H9 (cell line): ENCODE data around the gene TMC4. TPM values are rescaled to one million over a fixed set of nuclear protein-coding genes. Genes with fewer than 3 reads are reported as not detected.
A peak's percentile ranks its signal among the peaks of the same experiment; 100 is the strongest.

Source experiments
- DNase-seq: peaks from one replicate; pipeline ENCODE4 v3.0.0-alpha.2; 2017
- H2AFZ ChIP-seq: one replicate; pipeline ENCODE4 v1.6.1; 2013; ENCODE audit warnings: mild to moderate bottlenecking, low read length, control low read depth, moderate library complexity
- H2AK5ac ChIP-seq: 2 replicates; pipeline ENCODE4 v1.6.1; 2013; ENCODE audit warnings: low read length, control low read depth, mixed read lengths; ENCODE audit not compliant: insufficient read length
- H2BK120ac ChIP-seq: one replicate; pipeline ENCODE4 v1.6.1; 2013; ENCODE audit warnings: low read depth, mild to moderate bottlenecking, low read length, control low read depth, inconsistent platforms; ENCODE audit not compliant: poor library complexity, severe bottlenecking
- H2BK12ac ChIP-seq: 2 replicates; pipeline ENCODE4 v1.6.1; 2013; ENCODE audit warnings: low read length, control low read depth, mixed read lengths, low read depth; ENCODE audit not compliant: insufficient read length
- H2BK15ac ChIP-seq: 2 replicates; pipeline ENCODE4 v1.6.1; 2013; ENCODE audit warnings: low read depth, low read length, control low read depth
- H2BK20ac ChIP-seq: one replicate; pipeline ENCODE4 v1.6.1; 2013; ENCODE audit warnings: low read depth, mild to moderate bottlenecking, low read length, control low read depth, inconsistent platforms; ENCODE audit not compliant: poor library complexity, severe bottlenecking
- H2BK5ac ChIP-seq: 2 replicates; pipeline ENCODE4 v1.6.1; 2013; ENCODE audit warnings: low read length, control low read depth, mixed read lengths; ENCODE audit not compliant: insufficient read length
- H3K14ac ChIP-seq: 2 replicates; pipeline ENCODE4 v1.6.1; 2013; ENCODE audit warnings: low read length, control low read depth; ENCODE audit not compliant: insufficient read depth
- H3K18ac ChIP-seq: 2 replicates; pipeline ENCODE4 v1.6.1; 2013; ENCODE audit warnings: low read depth, mild to moderate bottlenecking, mixed read lengths, low read length, control low read depth; ENCODE audit not compliant: insufficient read length
- H3K23ac ChIP-seq: 2 replicates; pipeline ENCODE4 v1.6.1; 2013; ENCODE audit warnings: low read length, control low read depth, mixed read lengths, low read depth; ENCODE audit not compliant: insufficient read length
- H3K23me2 ChIP-seq: 2 replicates; pipeline ENCODE4 v1.6.1; 2013; ENCODE audit warnings: low read depth, mild to moderate bottlenecking, mixed read lengths, low read length, control low read depth; ENCODE audit not compliant: insufficient read length, poor library complexity, severe bottlenecking
- H3K27ac ChIP-seq: 2 replicates; pipeline ENCODE4 v1.5.1; 2013; ENCODE audit warnings: low read length, control low read depth, mixed read lengths, low read depth; ENCODE audit not compliant: insufficient read length
- H3K27me3 ChIP-seq: 2 replicates; pipeline ENCODE4 v1.6.1; 2013; ENCODE audit warnings: low read length, control low read depth, inconsistent platforms; ENCODE audit not compliant: insufficient read depth
- H3K4ac ChIP-seq: 2 replicates; pipeline ENCODE4 v1.6.1; 2013; ENCODE audit warnings: low read depth, mild to moderate bottlenecking, control low read depth, inconsistent platforms, low read length, moderate library complexity
- H3K4me1 ChIP-seq: 2 replicates; pipeline ENCODE4 v1.6.1; 2013; ENCODE audit warnings: low read length, control low read depth, inconsistent platforms; ENCODE audit not compliant: insufficient read depth
- H3K4me2 ChIP-seq: 2 replicates; pipeline ENCODE4 v1.6.1; 2013; ENCODE audit warnings: low read length, control low read depth, mixed read lengths; ENCODE audit not compliant: insufficient read length, insufficient read depth
- H3K56ac ChIP-seq: 2 replicates; pipeline ENCODE4 v1.6.1; 2013; ENCODE audit warnings: low read depth, mild to moderate bottlenecking, mixed read lengths, low read length, control low read depth; ENCODE audit not compliant: insufficient read length
- H3K79me1 ChIP-seq: 2 replicates; pipeline ENCODE4 v1.6.1; 2013; ENCODE audit warnings: low read depth, mild to moderate bottlenecking, moderate library complexity, low read length, control low read depth, inconsistent platforms; ENCODE audit not compliant: insufficient read depth, poor library complexity, severe bottlenecking
- H3K79me2 ChIP-seq: 2 replicates; pipeline ENCODE4 v1.6.1; 2013; ENCODE audit warnings: low read length, control low read depth, inconsistent platforms; ENCODE audit not compliant: insufficient read depth
- H3K9ac ChIP-seq: 2 replicates; pipeline ENCODE4 v1.6.1; 2013; ENCODE audit warnings: low read length, control low read depth, mixed read lengths; ENCODE audit not compliant: insufficient read length; ENCODE audit errors: extremely low read depth
- H3K9me3 ChIP-seq: one replicate; pipeline ENCODE4 v1.6.1; 2013; ENCODE audit warnings: low read depth, low read length, inconsistent platforms; ENCODE audit not compliant: control insufficient read depth
- H3T11ph ChIP-seq: one replicate; pipeline ENCODE4 v1.6.1; 2013; ENCODE audit warnings: mild to moderate bottlenecking, low read length, control low read depth, inconsistent platforms
- H4K20me1 ChIP-seq: one replicate; pipeline ENCODE4 v1.6.1; 2013; ENCODE audit not compliant: control insufficient read depth, insufficient read length, insufficient read depth
- H4K5ac ChIP-seq: 2 replicates; pipeline ENCODE4 v1.6.1; 2013; ENCODE audit warnings: low read depth, mild to moderate bottlenecking, mixed read lengths, low read length, control low read depth; ENCODE audit not compliant: insufficient read length
- H4K8ac ChIP-seq: replicated peaks from 2 replicates; pipeline ENCODE4 v1.6.1; 2013; ENCODE audit warnings: low read length, control low read depth, mixed read lengths, low read depth; ENCODE audit not compliant: insufficient read length
- H4K91ac ChIP-seq: 2 replicates; pipeline ENCODE4 v1.6.1; 2013; ENCODE audit warnings: low read depth, mild to moderate bottlenecking, moderate library complexity, mixed read lengths, low read length, control low read depth; ENCODE audit not compliant: insufficient read length
- H3K27ac Mint-ChIP-seq, 3 experiments: 2 replicates in 2 of 3; 3 replicates in 1 of 3; pipeline ENCODE4 v1.8.0; 2020 to 2021; ENCODE audit warnings: mixed read lengths in 3 of 3, mild to moderate bottlenecking in 1 of 3, moderate library complexity in 1 of 3
- H3K27me3 Mint-ChIP-seq: 2 replicates; pipeline ENCODE4 v1.8.0; 2021; ENCODE audit warnings: low read depth, mild to moderate bottlenecking, moderate library complexity, mixed read lengths
- H3K36me3 Mint-ChIP-seq, 3 experiments: 2 replicates in 2 of 3; 3 replicates in 1 of 3; pipeline ENCODE4 v1.8.0; 2020 to 2021; ENCODE audit warnings: low read depth in 3 of 3, mixed read lengths in 3 of 3; ENCODE audit not compliant: insufficient read depth in 1 of 3
- H3K4me1 Mint-ChIP-seq, 2 experiments: 2 replicates each; pipeline ENCODE4 v1.8.0; 2020; ENCODE audit warnings: mixed read lengths in 2 of 2
- H3K4me3 Mint-ChIP-seq, 2 experiments: 2 replicates in 1 of 2; 3 replicates in 1 of 2; pipeline ENCODE4 v1.8.0; 2020 to 2021; ENCODE audit warnings: mild to moderate bottlenecking in 2 of 2, mixed read lengths in 2 of 2, moderate library complexity in 1 of 2
- H3K9me3 Mint-ChIP-seq, 2 experiments: 2 replicates in 1 of 2; 3 replicates in 1 of 2; pipeline ENCODE4 v1.8.0; 2020; ENCODE audit warnings: mild to moderate bottlenecking in 2 of 2, mixed read lengths in 2 of 2, moderate library complexity in 1 of 2
- CTCF ChIP-seq: fragments of 200-600 bp; sonication (generic); conservative IDR thresholded peaks from 3 replicates; pipeline ENCODE4 v1.8.0; 2021; ENCODE audit warnings: antibody characterized with exemption, mild to moderate bottlenecking
- WGBS: extraction: QIAGEN DNeasy Blood & Tissue Kit; methylation state at CpG from one replicate; pipeline ENCODE4 v1.1.7; 2013; ENCODE audit warnings: missing lambda C conversion rate, low lambda C conversion rate, mixed read lengths; ENCODE audit not compliant: insufficient read length; ENCODE audit errors: extremely low coverage; 5-methylcytosine and 5-hydroxymethylcytosine counted together
- total RNA-seq: library from RNA; stranded (reverse); gene quantifications from 2 replicates; pipeline ENCODE4 v1.2.1, GENCODE V29; 2021

Gene TMC4
- total RNA-seq, 1 experiment from 2014 or later = 12.2 TPM

GRCh38 chr19:54201980-54202379 lies 29.0 kb upstream of the TMC4 start:
- Mint-ChIP-seq H3K27me3 (no peaks in the 10 kb centered on the region; the same call in 1 of the 2 replicates), H3K27ac (peak overlapping the region; percentile 100; a peak in 5 of 7 replicates), H3K9me3 (no peaks in the 10 kb centered on the region), H3K36me3 (peaks cover 63 to 68% (median 68%) of the 10 kb centered on the region in 3 experiments), H3K4me3 (peak overlapping the region; percentile 95 to 98), H3K4me1 (peaks cover 35 to 56% of the 10 kb centered on the region in 2 experiments)
- Histone ChIP-seq H3K4ac (no peak overlapping the region), H3K4me2 (peak overlapping the region; percentile 89), H2BK12ac (no peak overlapping the region), H2AFZ (no peak overlapping the region), H2BK20ac (no peak overlapping the region), H4K91ac (no peak overlapping the region), H3K9ac (peak overlapping the region; percentile 96), H3T11ph (no peak overlapping the region), H4K8ac (no peak overlapping the region), H2BK5ac (no peak overlapping the region), H3K23ac (no peak overlapping the region), H3K79me2 (peaks cover 39% of the 10 kb centered on the region), H2BK120ac (no peak overlapping the region), H3K56ac (no peak overlapping the region), H3K27ac (no peak overlapping the region), H4K5ac (no peak overlapping the region), H4K20me1 (peaks cover 3% of the 10 kb centered on the region), H3K14ac (no peak overlapping the region), H3K27me3 (no peaks in the 10 kb centered on the region), H3K4me1 (peaks cover 3% of the 10 kb centered on the region), H3K18ac (no peak overlapping the region), H2BK15ac (no peak overlapping the region), H3K23me2 (peaks cover 7% of the 10 kb centered on the region), H3K79me1 (peaks cover 6% of the 10 kb centered on the region), H2AK5ac (no peak overlapping the region), H3K9me3 (no peaks in the 10 kb centered on the region)
- TF ChIP-seq CTCF = no peak
- DNase-seq = no peak
- WGBS = no CpG with 5 or more reads among the region's 13 CpGs
